ENCODE measurements around the gene ZNF497. TPM values are rescaled to one million over a fixed set of nuclear protein-coding genes. Genes with fewer than 3 reads are reported as not detected.
"Not testable (repeated sequence)": the region's sequence is repeated elsewhere in the genome, so short reads cannot be mapped to it uniquely, and the experiment has no call there.

The ZNF497 gene
- total RNA-seq, 1 donor from 2014 or later = 8.1 TPM

GRCh38 chr19:58317476-58318072 lies 45.0 kb downstream of the ZNF497 start:
- Mint-ChIP-seq H3K4me3 (no peak overlapping the region), H3K4me1 (ENCODE audit: unreplicated experiment) (no peaks in the 10 kb centered on the region), H3K9me3 (no peaks in the 10 kb centered on the region), H3K27ac (no peak overlapping the region), H3K27me3 (no peaks in the 10 kb centered on the region), H3K36me3 (peaks cover 16% of the 10 kb centered on the region)
- no peak for TF ChIP-seq CTCF (conservative IDR thresholded peaks at IDR 0.05)
- no peak for DNase-seq (ENCODE audit: extremely low spot score, unreplicated experiment)

- H3K27me3 Mint-ChIP-seq = no peaks in the 10 kb centered on the region
- TF ChIP-seq CTCF (conservative IDR thresholded peaks at IDR 0.05) = no peak
- DNase-seq (ENCODE audit: extremely low spot score, unreplicated experiment) = no peak
- peaks cover 28% of the 10 kb centered on the region for H3K36me3 Mint-ChIP-seq
- H3K9me3 Mint-ChIP-seq = no peaks in the 10 kb centered on the region
- H3K4me3 Mint-ChIP-seq = no peak overlapping the region
- no peak overlapping the region for H3K27ac Mint-ChIP-seq
- H3K4me1 Mint-ChIP-seq (ENCODE audit: unreplicated experiment) = no peaks in the 10 kb centered on the region
These were observed 47.0 kb downstream of the ZNF497 start for GRCh38 chr19:58315580-58315979.

- Mint-ChIP-seq H3K9me3 (no peaks in the 10 kb centered on the region), H3K27me3 (no peaks in the 10 kb centered on the region), H3K4me3 (no peak overlapping the region), H3K36me3 (peaks cover 58% of the 10 kb centered on the region), H3K27ac (no peak overlapping the region), H3K4me1 (ENCODE audit: unreplicated experiment) (no peaks in the 10 kb centered on the region)
- DNase-seq (ENCODE audit: extremely low spot score, unreplicated experiment) = no peak
- no peak for TF ChIP-seq CTCF (conservative IDR thresholded peaks at IDR 0.05)
These were observed 51.1 kb downstream of the ZNF497 start for GRCh38 chr19:58311345-58311865.

- not testable (repeated sequence) for H3K27ac Mint-ChIP-seq; H3K4me1 Mint-ChIP-seq (ENCODE audit: unreplicated experiment); H3K4me3 Mint-ChIP-seq; DNase-seq (ENCODE audit: extremely low spot score, unreplicated experiment); H3K9me3 Mint-ChIP-seq; H3K27me3 Mint-ChIP-seq
- peaks cover 64% of the 10 kb centered on the region for H3K36me3 Mint-ChIP-seq
- peak; percentile 70 for TF ChIP-seq CTCF (conservative IDR thresholded peaks at IDR 0.05)
These were observed 51.9 kb downstream of the ZNF497 start for GRCh38 chr19:58310685-58311084.

- Mint-ChIP-seq H3K9me3 (no peaks in the 10 kb centered on the region), H3K27ac (no peak overlapping the region), H3K36me3 (peaks cover 56% of the 10 kb centered on the region), H3K4me1 (ENCODE audit: unreplicated experiment) (peaks cover 14% of the 10 kb centered on the region), H3K27me3 (no peaks in the 10 kb centered on the region), H3K4me3 (peak overlapping the region; percentile 21)
- no peak for DNase-seq (ENCODE audit: extremely low spot score, unreplicated experiment)
- TF ChIP-seq CTCF (conservative IDR thresholded peaks at IDR 0.05) = no peak
These were observed 54.8 kb downstream of the ZNF497 start for GRCh38 chr19:58307736-58308135.
